ENCODE data around the gene DAPK2. TPM values are rescaled to one million over a fixed set of nuclear protein-coding genes. Genes with fewer than 3 reads are reported as not detected.

DAPK2 gene
- total and polyA plus RNA-seq, 2 of the 13 experiments (the other 11 are each of a cell fraction or from before 2014, with no cell fraction given) = 0.33 to 0.63 TPM

GRCh38 chr15:63870487-63871209 lies 175.6 kb downstream of the DAPK2 start (continued):
- TF ChIP-seq ZBTB40 (IDR thresholded peaks at IDR 0.05) (no peak), ZBTB40 (CRISPR knock-in tag; IDR thresholded peaks at IDR 0.05) (peak; percentile 68), KDM5B (CRISPR knock-in tag; IDR thresholded peaks at IDR 0.05; ENCODE audit: borderline replicate concordance) (peak; percentile 31; the same call in 1 of the 2 replicates), ZNF12 (CRISPR knock-in tag; IDR thresholded peaks at IDR 0.05) (peak; percentile 80; the same call in 1 of the 2 replicates), ARID5B (CRISPR knock-in tag; IDR thresholded peaks at IDR 0.05) (peak; percentile 79), IRF9 (CRISPR knock-in tag; IDR thresholded peaks at IDR 0.05; ENCODE audit: borderline replicate concordance) (peak; percentile 38; the same call in 1 of the 2 replicates), NCOA2 (CRISPR knock-in tag; IDR thresholded peaks at IDR 0.05) (peak; percentile 56), ZFP36L2 (CRISPR knock-in tag; IDR thresholded peaks at IDR 0.05) (peak; percentile 95), KLF16 (CRISPR knock-in tag; IDR thresholded peaks at IDR 0.05) (peak in 1 of 2 experiments; percentile 97; a peak in 2 of 4 replicates), FOXO4 (CRISPR knock-in tag; conservative IDR thresholded peaks at IDR 0.05) (no peak), HDAC2 (CRISPR knock-in tag; IDR thresholded peaks at IDR 0.05) (peak; percentile 78)

All from HepG2 (cell line).